KOPT-K1 (cell line): ENCODE results near the gene PTPN14.

Experiments used
- H3K27ac ChIP-seq: fragments of 200-600 bp; sonication (generic); 2 replicates; pipeline ENCODE4 v1.5.1; 2016; ENCODE audit warnings: antibody characterized with exemption, mild to moderate bottlenecking, low read depth, low read length; ENCODE audit not compliant: poor library complexity, severe bottlenecking
- H3K36me3 ChIP-seq: fragments of 200-600 bp; sonication (generic); 2 replicates; pipeline ENCODE4 v1.5.1; 2017; ENCODE audit warnings: antibody characterized with exemption, mild to moderate bottlenecking, low read length, moderate library complexity; ENCODE audit not compliant: insufficient read depth
- H3K9me3 ChIP-seq: fragments of 200-600 bp; sonication (generic); 2 replicates; pipeline ENCODE4 v1.5.1; 2017; ENCODE audit warnings: antibody characterized with exemption, low read length, mild to moderate bottlenecking; ENCODE audit not compliant: insufficient read depth, poor library complexity, severe bottlenecking

Gene PTPN14

GRCh38 chr1:214377485-214377884 is 173.9 kb downstream of the PTPN14 start:
- Histone ChIP-seq H3K27ac (no peak overlapping the region), H3K9me3 (no peaks in the 10 kb centered on the region), H3K36me3 (no peaks in the 10 kb centered on the region)

GRCh38 chr1:214372092-214372491 is 179.3 kb downstream of the PTPN14 start:
- Histone ChIP-seq H3K9me3 (no peaks in the 10 kb centered on the region), H3K27ac (no peak overlapping the region), H3K36me3 (no peaks in the 10 kb centered on the region)

GRCh38 chr1:214370615-214371014 is 180.8 kb downstream of the PTPN14 start:
- Histone ChIP-seq H3K27ac (no peak overlapping the region), H3K9me3 (no peaks in the 10 kb centered on the region), H3K36me3 (no peaks in the 10 kb centered on the region)

- Histone ChIP-seq H3K9me3 (no peaks in the 10 kb centered on the region), H3K36me3 (no peaks in the 10 kb centered on the region), H3K27ac (no peak overlapping the region)
Measured at GRCh38 chr1:214369364-214369763, 182.0 kb downstream of the PTPN14 start.

GRCh38 chr1:214367841-214368240 is 183.6 kb downstream of the PTPN14 start:
- H3K36me3 ChIP-seq, result no peaks in the 10 kb centered on the region
- H3K9me3 ChIP-seq, result no peaks in the 10 kb centered on the region
- H3K27ac ChIP-seq, result no peak overlapping the region

- Histone ChIP-seq H3K27ac (no peak overlapping the region), H3K36me3 (no peaks in the 10 kb centered on the region)
Measured at GRCh38 chr1:214364786-214365295, 186.6 kb downstream of the PTPN14 start.

GRCh38 chr1:214364386-214364785 is 187.0 kb downstream of the PTPN14 start:
- Histone ChIP-seq H3K27ac (no peak overlapping the region), H3K36me3 (no peaks in the 10 kb centered on the region), H3K9me3 (no peaks in the 10 kb centered on the region)

More at GRCh38 chr1:214364786-214365295, 186.6 kb downstream of the PTPN14 start:
- H3K9me3 ChIP-seq, result no peaks in the 10 kb centered on the region

- Histone ChIP-seq H3K36me3 (no peaks in the 10 kb centered on the region), H3K27ac (no peak overlapping the region), H3K9me3 (no peaks in the 10 kb centered on the region)
Measured at GRCh38 chr1:214363386-214363785, 188.0 kb downstream of the PTPN14 start.

- no peak overlapping the region for H3K27ac ChIP-seq
Measured at GRCh38 chr1:214362188-214362882, 189.1 kb downstream of the PTPN14 start.

GRCh38 chr1:214361636-214362035 is 189.8 kb downstream of the PTPN14 start:
- no peaks in the 10 kb centered on the region for H3K9me3 ChIP-seq
- no peak overlapping the region for H3K27ac ChIP-seq
- no peaks in the 10 kb centered on the region for H3K36me3 ChIP-seq

More at GRCh38 chr1:214362188-214362882, 189.1 kb downstream of the PTPN14 start:
- H3K36me3 ChIP-seq, result no peaks in the 10 kb centered on the region
- no peaks in the 10 kb centered on the region for H3K9me3 ChIP-seq

- H3K27ac ChIP-seq, result no peak overlapping the region
- no peaks in the 10 kb centered on the region for H3K36me3 ChIP-seq
- H3K9me3 ChIP-seq, result no peaks in the 10 kb centered on the region
Measured at GRCh38 chr1:214360525-214361164, 190.8 kb downstream of the PTPN14 start.

- Histone ChIP-seq H3K36me3 (no peaks in the 10 kb centered on the region), H3K9me3 (no peaks in the 10 kb centered on the region)
Measured at GRCh38 chr1:214360116-214360515, 191.3 kb downstream of the PTPN14 start.

GRCh38 chr1:214354440-214355148 is 196.8 kb downstream of the PTPN14 start:
- H3K36me3 ChIP-seq, result no peaks in the 10 kb centered on the region
- H3K9me3 ChIP-seq, result no peaks in the 10 kb centered on the region
- no peak overlapping the region for H3K27ac ChIP-seq

More at GRCh38 chr1:214360116-214360515, 191.3 kb downstream of the PTPN14 start:
- H3K27ac ChIP-seq, result no peak overlapping the region

GRCh38 chr1:214352838-214353237 is 198.6 kb downstream of the PTPN14 start:
- Histone ChIP-seq H3K9me3 (no peaks in the 10 kb centered on the region), H3K36me3 (no peaks in the 10 kb centered on the region), H3K27ac (no peak overlapping the region)

- Histone ChIP-seq H3K9me3 (no peaks in the 10 kb centered on the region), H3K27ac (no peak overlapping the region), H3K36me3 (no peaks in the 10 kb centered on the region)
Measured at GRCh38 chr1:214351551-214352277, 199.7 kb downstream of the PTPN14 start.
